Activated CD4-positive, alpha-beta T cell treated with anti-CD3 and anti-CD28 coated beads, Interleukin-2, amount 50 U/mL, for 48 hours (primary cell): ENCODE results near the gene DUS1L.

Source experiments
- DNase-seq, 2 experiments: peaks; one replicate each; pipeline ENCODE4 v3.0.0-alpha.2; 2020

Gene DUS1L

DNA sequence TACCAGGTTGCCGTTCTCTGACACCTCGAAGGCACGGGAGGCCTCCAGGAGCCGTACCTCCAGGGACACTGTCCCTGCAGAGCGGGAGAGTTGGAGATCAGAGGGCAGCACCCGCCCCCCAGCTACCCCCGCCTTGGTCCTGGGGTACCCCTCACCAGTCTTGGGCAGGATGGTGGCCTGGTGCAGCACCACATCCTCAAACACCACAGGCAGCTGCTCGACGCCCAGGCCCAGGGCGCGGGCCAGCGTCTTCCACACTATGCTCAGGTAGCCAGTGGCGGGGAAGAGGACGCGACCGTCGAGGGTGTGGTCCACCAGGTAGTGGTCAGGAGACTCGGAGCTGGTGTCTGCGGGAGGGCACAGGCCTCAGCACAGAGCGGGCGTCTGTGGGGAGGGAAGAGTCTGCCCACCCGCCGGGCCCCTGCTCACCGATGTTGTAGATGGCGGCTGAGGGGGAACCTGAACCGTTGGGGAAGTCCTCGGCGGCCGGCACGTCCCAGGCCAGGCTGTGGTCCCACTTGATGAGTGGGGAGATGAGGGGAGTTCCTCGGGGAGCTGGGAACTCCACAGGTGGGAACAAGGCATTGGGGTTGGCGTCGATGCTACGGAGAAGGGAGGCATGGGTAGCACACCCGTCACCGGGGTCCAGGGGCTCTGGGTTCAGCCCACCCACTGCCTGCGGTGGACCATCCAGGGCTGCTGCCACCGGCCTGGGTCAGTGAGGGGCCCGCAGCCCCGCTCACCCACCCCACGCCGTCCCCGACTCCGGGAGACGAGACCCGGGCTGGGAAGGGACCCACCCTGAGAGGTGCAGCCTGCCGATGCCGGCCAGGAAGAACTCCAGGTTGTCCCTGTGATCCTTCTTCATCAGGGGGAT is 22.6 kb upstream of the DUS1L start:
- DNase-seq: no peak

DNA sequence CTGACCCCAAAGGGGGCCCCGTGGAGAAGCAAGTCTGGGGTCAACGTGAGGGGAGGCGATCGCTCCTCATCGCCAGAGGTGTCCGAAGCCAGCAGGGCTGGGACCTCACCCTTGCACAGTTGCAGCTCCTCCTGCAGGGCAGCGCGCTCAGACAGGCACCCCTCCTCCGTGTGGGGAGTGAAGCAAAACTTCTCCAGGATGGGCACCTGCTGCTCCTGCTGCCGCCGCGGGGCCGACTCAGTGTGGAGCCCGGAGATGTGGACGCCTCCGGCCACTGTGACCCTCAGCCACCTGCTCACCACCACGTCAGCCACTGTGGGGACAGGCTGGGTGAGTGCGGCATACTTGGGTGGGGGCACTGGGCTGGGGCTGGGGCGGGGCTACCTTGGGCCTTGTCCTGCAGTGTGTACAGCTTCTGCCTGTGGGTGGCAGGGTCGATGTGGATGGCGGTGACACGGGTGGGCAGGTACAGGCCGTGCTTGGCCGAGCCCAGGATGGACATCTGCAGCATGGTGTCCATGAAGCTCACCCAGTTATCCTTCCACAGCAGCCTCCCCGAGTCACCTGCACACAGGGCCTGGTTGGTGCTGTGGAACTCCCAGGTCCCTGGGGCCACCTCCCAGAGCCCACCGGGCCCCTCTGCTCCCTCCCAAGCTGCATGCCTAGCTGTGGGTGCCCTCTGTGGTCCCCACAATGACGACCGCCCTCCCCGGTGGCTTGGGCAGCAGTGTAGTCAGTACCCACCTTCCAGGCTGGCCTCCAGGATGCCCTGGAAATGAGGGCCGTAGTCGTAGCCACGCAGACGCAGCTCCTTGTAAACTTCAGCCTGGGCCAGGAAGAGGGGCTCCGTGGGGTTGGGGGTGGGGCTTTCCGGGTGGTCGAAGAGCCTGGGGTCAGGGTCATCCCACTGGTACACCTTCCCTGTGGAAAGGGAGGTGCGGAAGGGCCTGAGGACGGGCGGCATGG is 21.6 kb upstream of the DUS1L start:
- DNase-seq: no peak

DNA sequence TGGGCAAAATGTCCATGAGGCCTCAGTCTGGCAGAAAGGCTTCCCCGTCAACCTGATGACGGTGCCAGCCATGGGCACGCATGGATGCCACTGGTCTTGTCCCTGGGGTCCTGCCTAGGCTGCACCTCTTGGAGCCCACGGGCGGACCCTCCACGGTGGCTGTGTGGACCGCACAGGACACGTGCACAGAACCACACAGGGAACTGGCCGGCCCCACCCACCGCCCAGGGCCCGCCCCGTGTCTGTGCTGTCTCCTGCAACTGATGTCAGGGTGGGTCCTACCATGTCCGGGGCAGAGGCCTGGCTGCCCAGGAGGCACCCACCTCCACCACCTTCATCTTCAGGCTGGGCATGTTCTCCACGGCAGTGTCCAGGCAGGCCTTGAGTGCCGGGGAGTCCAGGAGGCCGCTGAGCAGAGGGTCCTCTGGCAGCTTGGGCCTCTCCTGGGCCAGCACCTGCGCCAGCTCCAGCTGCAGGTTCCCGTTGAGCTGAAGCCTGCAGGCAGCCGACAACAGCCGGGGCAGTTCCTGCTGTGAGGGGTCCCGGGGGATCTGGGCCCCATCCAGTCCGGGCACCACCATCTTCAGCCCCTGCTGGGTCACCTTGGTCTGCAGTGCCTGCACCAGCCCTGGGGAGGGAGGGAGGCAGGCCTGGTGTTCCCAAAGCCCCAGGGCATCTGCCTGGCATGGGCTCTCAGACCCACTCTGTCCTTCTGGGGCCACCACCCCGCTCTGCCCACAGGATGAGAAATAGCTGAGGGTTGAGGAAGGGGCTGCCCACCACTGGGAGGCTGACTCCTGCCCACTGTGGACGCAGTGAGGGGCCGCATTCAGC is 20.5 kb upstream of the DUS1L start:
- DNase-seq: no peak

DNA sequence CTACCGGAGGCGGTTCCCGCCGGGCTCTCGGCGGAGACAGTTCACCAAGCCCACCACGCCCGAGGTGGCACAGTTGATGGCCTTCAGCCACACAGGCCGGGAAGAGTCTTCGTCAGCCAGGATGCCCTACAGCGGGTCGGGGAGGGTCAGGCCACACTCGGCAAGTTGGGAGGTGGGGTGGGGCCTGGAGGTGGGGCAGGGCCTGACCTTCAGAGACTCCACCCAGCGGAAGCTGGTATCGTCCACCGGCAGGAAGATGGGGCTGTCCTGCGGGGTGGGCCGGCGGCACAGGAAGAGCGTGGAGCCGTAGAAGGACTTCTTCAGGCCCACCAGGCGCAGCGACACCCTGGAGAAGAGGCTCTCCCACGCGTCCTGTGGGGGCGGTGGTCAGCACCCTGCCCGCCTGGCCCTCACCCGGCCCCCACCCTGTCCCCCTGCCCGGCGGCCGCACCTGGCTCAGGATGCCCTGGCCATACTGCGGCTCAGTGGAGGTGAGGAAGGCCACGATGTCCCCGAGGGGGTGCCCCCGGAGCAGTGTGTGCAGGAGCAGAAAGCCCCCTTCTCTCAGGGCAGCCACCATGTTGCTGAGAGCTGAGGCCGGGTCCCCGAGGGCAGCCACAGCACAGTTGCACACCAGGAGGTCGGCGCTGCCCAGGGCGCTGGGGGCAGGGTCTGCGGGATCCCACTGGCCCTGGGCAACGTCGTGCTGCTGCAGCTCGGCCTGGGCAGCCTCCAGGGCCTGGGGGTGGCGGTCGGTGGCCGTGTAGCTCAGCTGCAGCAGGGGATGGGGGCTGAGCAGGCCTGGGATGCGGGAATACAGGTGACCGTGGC is 19.6 kb upstream of the DUS1L start:
- DNase-seq: no peak

DNA sequence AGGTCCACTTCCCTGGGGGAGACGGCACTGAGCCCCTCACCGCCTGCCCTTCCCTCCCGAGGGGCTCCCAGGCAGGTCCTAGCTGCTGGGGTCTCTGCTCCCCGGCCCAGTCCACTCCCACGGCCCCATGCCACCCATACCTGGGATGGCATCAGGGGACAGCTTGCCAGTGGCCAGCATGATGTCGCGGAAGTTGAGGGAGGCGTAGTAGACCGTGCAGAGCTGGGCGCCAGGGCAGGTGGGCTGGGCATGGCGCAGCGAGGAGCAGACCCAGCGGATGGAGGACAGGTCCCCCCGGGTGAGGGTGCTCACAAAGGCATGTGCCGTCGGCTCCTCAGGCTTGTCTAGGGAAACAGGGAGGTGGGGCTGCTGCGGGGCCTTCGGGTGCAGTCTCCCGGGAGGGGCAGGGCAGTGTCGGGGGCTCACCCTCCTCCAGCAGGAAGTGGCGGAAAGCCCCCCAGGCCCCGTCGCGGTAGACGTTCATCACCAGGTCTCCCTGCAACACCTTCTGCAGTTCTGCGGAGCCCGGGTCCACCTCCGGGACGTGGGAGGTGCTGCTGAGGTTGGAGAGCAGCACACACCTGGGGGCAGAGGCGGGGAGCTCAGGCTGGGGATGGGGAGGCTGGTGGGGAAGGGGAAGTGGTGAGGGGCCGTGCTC is 18.9 kb upstream of the DUS1L start:
- no peak for DNase-seq

DNA sequence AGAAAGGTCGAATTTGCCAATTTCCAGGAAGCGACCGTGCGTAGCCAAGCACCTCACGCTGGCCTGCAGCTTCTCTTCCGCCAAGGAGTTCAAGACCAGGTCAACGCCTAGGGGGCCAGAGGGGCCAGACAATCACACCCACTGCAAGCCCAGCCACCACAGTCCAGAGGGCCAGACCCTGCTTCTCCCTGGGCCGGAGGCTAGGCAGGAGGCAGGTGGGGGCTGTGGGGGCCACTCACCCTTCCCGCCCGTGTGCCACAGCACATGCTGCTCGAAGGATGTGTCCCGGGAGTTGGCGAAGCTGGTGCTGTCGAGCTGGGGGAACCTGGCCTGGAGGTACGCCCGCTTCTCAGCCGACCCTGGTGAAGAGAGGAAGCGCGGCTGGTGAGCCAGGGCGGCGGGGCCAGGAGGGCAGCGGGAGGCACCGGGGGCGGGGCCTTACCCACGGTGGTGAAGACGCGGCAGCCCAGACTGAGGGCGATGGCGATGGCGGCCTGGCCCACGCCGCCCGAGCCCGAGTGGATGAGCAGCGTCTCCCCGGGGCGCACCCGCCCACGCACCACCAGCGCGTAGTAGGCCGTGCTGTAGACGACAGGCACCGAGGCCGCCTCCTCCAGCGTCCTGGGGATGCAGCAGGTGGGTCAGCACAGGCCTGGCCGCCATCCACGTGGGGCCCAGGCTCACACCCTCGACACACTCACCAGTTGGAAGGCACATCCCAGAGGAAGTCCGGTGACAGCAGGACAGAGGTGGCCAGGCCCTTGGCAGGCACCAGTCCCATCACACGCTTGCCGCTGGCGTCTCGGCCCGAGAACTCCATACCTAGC is 18.1 kb upstream of the DUS1L start:
- DNase-seq: no peak

DNA sequence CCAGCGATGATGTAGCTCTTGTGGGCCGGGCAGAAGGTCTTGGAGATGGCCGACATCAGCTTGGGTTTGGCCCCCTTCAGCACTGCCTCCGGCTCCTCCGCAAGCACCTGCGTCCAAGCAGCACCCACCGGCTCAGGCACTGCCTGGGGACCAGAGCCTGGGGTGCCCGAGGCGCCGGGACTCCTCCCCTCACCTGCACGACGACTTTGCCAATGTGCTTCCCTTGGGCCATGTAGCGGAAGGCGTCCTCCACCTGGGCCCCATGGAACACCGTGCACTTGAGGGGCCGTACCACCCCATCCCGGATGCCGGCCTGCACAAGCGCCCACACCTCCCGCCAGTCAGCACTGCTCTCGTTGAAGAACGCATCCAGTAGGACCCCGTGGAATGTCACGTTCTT is 17.4 kb upstream of the DUS1L start:
- no peak for DNase-seq

DNA sequence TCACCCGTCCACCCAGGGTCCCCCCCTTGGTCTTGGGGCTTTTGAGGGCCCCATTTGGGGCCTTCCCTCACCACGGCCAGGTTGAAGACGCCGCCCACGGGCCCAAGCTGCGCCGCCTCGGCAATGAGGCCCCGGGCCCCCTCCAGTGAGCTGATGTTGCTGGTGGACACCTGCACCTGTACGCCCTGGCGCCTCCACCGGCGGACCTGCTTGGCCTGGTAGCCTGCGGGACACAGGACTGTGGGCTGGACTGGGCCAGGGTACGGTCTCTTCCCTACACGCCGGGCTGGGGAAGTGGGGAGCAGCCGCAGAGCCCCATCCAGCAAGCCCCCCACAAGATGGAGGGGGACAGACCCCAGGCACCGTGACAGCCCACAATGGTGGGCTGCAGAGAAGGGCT is 16.9 kb upstream of the DUS1L start:
- no peak for DNase-seq

DNA sequence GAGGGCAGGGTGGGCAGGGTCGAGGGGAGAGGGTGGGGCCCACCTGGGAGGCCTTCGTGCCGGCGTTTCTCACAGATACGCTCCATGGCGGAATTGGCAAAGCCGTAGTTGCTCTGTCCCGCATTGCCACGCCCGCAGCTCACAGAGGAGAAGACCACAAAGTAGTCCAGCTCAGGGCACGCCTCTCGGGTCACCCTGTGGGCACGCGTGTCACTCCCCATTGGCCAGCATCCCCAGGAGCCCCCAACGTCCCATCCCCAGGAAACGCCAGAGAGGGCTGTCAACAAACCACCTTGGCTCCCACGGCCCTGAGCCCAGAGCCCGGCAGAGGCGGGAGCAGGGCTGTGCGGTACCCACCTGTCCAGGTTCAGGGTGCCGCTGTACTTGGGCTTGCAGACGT is 16.4 kb upstream of the DUS1L start:
- DNase-seq: no peak

DNA sequence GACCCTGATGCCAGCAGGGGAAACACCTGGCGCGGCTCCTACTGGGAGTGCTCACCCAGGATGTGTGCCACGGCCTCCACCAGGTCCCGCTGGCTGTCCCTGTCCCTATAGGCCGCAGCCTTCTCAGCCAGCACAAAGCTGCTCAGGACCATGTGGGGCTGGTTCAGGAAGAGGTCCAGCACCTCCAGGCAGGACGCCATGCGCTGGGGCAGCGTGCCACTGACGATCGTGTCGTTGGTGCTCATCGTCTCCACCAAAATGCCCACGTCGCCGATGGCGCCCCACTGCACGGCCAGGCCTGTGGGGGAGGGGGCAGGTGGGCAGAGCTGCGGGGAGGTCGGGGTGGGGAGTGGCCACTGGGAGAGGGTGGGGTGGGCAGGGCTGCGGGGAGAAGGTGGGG is 15.9 kb upstream of the DUS1L start:
- no peak for DNase-seq

DNA sequence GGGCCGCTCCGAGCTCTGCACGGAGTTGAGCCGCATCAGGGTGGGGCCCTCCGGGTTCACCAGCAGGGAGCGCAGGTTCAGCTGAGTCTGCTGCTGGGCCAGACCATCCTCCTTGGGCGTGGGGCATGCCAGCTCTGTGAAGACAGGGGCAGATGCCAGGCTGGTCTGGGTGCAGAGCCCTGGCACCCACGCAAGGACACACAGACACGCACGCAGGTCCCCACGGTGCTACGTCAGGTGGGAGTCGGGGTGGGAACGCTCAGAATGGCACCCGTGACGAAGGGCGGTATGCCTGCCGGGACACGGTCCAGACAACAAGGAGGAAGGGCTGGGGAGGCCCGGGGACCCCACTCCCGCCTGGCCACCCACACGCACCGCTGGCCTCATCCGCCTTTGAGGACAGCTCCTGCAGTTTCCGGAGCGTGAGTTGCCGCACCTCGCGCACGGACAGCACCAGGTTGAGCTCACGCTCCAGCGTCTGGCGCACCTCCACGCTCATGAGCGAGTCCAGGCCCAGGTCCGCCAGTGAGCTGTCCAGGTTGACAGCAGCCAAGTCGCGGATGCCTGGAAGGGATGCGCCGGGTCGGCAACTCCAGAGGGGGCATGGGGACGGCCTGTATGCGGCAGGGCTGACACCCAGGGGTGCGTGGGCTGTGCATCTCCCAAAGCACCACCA is 15.3 kb upstream of the DUS1L start:
- DNase-seq: no peak

DNA sequence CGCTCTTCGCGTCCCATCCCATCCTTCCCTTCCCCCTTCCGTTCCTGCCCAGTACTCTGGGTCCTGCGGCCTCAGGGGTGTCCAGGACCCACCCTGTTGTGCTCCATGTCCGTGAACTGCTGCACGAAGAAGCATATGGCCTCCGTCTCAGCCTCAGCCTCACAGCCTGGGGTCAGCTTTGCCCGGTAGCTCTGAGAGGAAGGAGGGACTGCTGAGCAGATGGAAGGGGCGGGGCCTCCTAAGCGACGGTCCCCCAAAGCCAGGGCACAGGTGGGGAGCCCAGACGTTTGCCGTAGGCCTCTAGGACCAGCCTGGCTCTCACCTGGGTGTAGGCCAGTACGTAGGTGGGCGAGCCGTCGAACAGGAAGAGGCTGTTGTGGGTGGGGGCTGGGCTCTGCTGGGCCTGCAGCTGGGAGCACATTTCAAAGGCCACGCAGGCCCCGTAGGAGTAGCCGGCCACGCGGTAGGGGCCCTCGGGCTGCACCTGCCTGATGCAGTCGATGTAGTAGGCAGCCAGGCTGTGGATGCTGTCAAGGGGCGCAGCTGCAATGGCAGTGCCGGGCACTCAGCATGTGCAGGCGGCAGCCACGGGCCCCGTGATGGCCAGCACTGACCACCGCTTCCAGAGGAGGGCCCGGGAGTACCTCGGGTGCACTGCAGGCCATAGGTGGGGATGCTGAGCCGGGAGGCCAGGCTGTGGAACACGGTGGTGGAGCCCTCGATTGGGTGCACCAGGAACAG is 14.6 kb upstream of the DUS1L start:
- no peak for DNase-seq

DNA sequence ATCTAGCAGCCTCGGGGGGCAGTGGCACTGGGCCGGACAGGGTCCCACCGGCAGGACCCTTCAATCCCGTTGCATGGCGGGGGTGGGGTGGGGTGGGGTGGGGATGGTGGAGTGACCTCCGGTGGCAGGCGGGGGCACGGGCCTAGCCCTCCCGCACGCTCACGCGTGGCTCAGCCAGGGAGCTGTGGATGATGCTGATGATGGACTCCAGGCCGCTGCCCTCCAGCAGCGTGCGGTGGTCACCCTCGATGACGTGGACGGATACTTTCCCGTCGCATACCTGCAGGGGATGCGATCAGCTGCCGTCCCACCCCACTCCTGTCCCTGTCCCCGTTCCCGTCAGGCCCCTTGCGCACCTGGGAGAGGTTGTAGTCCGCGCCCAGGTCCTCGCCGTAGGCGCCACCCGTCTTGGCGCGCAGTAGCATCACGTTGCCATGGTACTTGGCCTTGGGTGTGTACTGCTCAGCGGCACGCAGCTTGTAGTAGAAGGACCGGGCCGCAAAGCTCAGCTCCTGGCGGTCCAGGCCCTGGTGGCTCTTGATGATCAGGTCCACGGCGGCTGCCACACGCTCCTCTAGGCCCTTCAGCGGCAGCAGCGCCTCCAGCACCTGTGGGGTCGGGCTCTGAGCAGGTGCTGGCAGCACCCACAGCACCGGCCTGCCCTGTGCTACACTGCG is 13.5 kb upstream of the DUS1L start:
- no peak for DNase-seq

DNA sequence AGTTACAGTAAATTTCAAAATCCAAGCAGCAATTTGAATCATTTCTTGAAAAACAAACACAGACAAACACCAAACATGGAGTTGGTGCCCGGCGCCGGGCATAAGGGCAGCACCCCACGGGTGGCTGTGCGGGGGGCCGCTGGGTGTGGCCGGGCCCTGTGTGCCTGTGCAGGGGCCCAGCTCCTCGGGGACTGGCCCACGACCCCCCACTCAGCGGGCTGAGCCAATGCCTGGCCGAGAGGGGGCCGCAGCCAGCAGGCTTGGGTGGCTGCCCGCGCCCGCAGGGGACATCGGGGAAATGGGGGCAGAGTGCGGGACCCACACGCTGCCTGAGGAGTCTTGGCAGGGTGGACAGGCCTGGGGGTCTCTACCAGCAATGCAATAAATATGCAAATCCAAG is 12.8 kb upstream of the DUS1L start:
- no peak for DNase-seq

DNA sequence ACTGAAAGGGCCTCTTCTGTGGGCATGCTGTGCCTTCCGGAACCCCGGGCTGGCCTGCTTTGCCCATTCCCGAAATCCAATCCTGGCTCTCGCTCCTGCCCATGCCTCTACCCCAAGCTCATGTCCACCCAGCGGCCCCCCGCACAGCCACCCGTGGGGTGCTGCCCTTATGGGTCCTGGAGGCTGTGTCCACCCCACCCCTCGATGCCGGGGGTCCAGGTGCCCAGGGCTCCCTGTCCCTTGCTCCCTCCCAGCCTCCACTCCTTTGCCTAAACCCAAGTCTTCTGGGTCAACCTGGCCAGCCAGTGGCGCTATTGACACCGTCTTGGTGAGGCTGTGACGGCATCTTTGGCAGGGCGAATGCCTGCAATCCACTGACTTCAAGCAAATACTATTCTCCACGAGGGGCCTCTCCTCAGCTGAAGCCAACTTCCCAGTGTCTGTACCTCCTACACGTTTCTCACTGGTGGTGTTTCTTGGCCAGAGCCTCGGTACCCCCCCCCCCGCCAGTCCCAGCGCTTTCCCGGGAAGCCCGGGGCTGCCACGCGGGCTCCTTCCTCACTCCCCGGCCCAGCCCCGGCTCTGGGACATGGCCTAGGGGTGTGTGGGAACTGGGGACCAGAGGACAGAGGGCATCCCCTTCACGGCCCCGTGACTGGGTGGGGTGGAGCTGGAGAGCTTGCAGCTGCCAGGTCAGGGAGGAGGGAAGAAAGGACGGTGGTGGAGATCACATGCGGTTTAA is 12.2 kb upstream of the DUS1L start:
- no peak for DNase-seq

DNA sequence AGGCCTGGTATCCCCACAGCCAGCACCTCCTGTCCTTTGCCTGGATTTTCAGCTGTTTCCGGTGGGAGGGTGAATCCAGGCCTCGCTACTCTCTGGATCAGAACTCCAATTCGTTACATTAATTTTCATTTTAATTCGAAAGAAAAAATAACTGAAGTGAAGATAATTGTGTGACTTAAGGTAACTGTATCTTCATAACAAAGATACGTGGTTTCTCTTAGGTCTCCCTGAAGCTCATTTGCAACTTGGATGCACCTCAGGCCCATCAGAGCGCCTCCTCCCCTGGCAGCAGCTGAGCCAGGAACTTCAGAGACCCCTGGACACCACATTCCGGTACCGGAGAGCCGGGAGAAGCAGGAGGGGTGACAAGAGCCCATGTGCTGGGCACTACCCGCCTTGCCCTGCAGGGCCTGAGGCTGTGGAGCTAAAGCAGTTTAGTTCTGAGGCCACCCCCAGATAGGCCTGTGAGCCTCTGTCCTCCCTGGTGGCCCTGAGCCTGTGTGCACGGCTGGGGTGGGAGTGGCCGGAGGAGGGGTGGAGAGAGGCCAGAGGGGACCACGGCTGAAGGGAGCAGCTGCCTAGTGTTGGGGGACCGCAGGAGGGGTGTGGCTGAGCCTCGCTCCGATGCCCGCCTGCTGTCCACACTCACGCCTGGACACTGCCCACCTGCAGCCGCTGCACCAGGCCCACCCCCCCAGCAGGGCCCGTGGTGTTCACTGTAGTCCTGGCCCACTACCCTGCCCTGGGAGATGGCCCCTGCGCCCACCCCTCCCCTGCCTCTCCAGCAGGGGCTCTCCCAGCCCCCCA is 11.4 kb upstream of the DUS1L start:
- no peak for DNase-seq
